Trophoblast cell (in vitro differentiated cells and primary cell): ENCODE data around the gene LIPI.
"Not testable (repeated sequence)": the region's sequence is repeated elsewhere in the genome, so short reads cannot be mapped to it uniquely, and the experiment has no call there.

Source experiments
- DNase-seq, 2 donors: peaks; one replicate each; pipeline ENCODE4 v3.0.0-alpha.2; 2016
- H2AFZ ChIP-seq: 2 replicates; pipeline ENCODE4 v1.6.1; 2013; ENCODE audit warnings: low read length, moderate library complexity, mild to moderate bottlenecking; ENCODE audit not compliant: insufficient read depth, poor library complexity
- H2AK5ac ChIP-seq: 2 replicates; pipeline ENCODE4 v1.6.1; 2013; ENCODE audit warnings: mild to moderate bottlenecking, low read length
- H2BK120ac ChIP-seq: 2 replicates; pipeline ENCODE4 v1.6.1; 2013; ENCODE audit warnings: low read length, mild to moderate bottlenecking, moderate library complexity; ENCODE audit not compliant: insufficient read depth, poor library complexity
- H2BK12ac ChIP-seq: 2 replicates; pipeline ENCODE4 v1.6.1; 2013; ENCODE audit warnings: mild to moderate bottlenecking, low read length, moderate library complexity
- H2BK5ac ChIP-seq: 2 replicates; pipeline ENCODE4 v1.6.1; 2013; ENCODE audit warnings: low read length, low read depth, moderate library complexity, mild to moderate bottlenecking; ENCODE audit not compliant: poor library complexity
- H3K14ac ChIP-seq: 2 replicates; pipeline ENCODE4 v1.6.1; 2013; ENCODE audit warnings: mild to moderate bottlenecking, low read length
- H3K18ac ChIP-seq: 2 replicates; pipeline ENCODE4 v1.6.1; 2013; ENCODE audit warnings: mild to moderate bottlenecking, low read length
- H3K23ac ChIP-seq: 2 replicates; pipeline ENCODE4 v1.6.1; 2013; ENCODE audit warnings: low read length
- H3K27ac ChIP-seq: 2 replicates; pipeline ENCODE4 v1.5.1; 2013; ENCODE audit warnings: low read depth, mild to moderate bottlenecking, inconsistent platforms, low read length, moderate library complexity
- H3K27me3 ChIP-seq: 2 replicates; pipeline ENCODE4 v1.6.1; 2013; ENCODE audit warnings: inconsistent platforms, mild to moderate bottlenecking, low read length, moderate library complexity; ENCODE audit not compliant: insufficient read depth
- H3K36me3 ChIP-seq, 2 experiments: 1 replicate in 1 of 2; 2 replicates in 1 of 2; pipeline ENCODE4 v1.6.1; 2013; ENCODE audit warnings: low read length in 2 of 2, mild to moderate bottlenecking in 2 of 2, moderate library complexity in 1 of 2; ENCODE audit not compliant: insufficient read depth in 2 of 2, control insufficient read depth in 1 of 2
- H3K4ac ChIP-seq: 2 replicates; pipeline ENCODE4 v1.6.1; 2013; ENCODE audit warnings: low read depth, mild to moderate bottlenecking, low read length, moderate library complexity
- H3K4me1 ChIP-seq, 2 experiments: 1 replicate in 1 of 2; 2 replicates in 1 of 2; pipeline ENCODE4 v1.6.1; 2013; ENCODE audit warnings: low read length in 2 of 2, mild to moderate bottlenecking in 2 of 2, moderate library complexity in 1 of 2; ENCODE audit not compliant: insufficient read depth in 2 of 2, control insufficient read depth in 1 of 2
- H3K4me2 ChIP-seq: 2 replicates; pipeline ENCODE4 v1.6.1; 2013; ENCODE audit warnings: inconsistent platforms, mild to moderate bottlenecking, low read length, moderate library complexity
- H3K4me3 ChIP-seq: 2 replicates; pipeline ENCODE4 v1.5.1; 2013; ENCODE audit warnings: mild to moderate bottlenecking, low read depth, low read length, inconsistent platforms
- H3K79me1 ChIP-seq: one replicate; pipeline ENCODE4 v1.6.1; 2013; ENCODE audit warnings: low read length
- H3K79me2 ChIP-seq: 2 replicates; pipeline ENCODE4 v1.6.1; 2013; ENCODE audit warnings: low read length, mild to moderate bottlenecking; ENCODE audit not compliant: control insufficient read depth, insufficient read depth, poor library complexity
- H3K9ac ChIP-seq: 2 replicates; pipeline ENCODE4 v1.6.1; 2013; ENCODE audit warnings: mild to moderate bottlenecking, low read length
- H3K9me3 ChIP-seq: 2 replicates; pipeline ENCODE4 v1.6.1; 2013; ENCODE audit warnings: low read depth, mild to moderate bottlenecking, control low read depth, inconsistent platforms, low read length; ENCODE audit not compliant: insufficient read depth
- H4K12ac ChIP-seq: 2 replicates; pipeline ENCODE4 v1.6.1; 2013; ENCODE audit warnings: low read depth, mild to moderate bottlenecking, low read length, moderate library complexity
- H4K8ac ChIP-seq: 2 replicates; pipeline ENCODE4 v1.6.1; 2013; ENCODE audit warnings: low read depth, mild to moderate bottlenecking, low read length, moderate library complexity
- H4K91ac ChIP-seq: one replicate; pipeline ENCODE4 v1.6.1; 2013; ENCODE audit warnings: low read depth, mild to moderate bottlenecking, low read length, moderate library complexity
- WGBS: extraction: QIAGEN DNeasy Blood & Tissue Kit; methylation state at CpG from one replicate; pipeline ENCODE4 v1.1.7; 2013; ENCODE audit warnings: missing lambda C conversion rate; ENCODE audit not compliant: insufficient read length, insufficient coverage; ENCODE audit errors: extremely low coverage; 5-methylcytosine and 5-hydroxymethylcytosine counted together

The LIPI gene

DNA sequence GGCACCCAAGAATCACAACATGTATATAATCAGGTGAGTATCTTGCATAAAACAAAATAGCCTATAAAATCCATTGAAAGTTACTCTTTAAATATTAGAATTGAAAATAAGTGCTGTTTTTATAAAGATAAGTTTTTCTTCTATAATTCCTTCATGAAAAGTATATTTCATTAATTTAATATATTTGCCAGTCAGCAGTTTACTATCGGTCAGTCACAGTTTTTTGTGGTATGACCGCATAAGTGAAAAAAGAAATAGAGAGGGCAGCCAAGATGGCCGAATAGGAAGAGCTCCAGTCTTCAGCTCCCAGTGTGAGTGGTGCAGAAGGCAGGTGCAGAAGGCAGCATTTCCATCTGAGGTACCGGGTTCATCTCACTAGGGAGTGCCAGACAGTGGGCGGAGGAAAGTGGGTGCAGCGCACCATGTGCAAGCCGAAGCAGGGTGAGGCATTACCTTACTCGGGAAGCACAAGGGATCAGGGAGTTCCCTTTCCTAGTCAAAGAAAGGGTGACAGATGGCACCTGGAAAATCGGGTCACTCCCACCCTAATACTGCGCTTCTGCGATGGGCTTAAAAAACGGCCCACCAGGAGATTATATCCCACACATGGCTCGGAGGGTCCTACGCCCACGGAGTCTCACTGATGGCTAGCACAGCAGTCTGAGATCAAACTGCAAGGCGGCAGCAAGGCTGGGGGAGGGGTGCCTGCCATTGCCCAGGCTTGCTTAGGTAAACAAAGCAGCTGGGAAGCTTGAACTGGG, 44.1 kb downstream of the LIPI start:
- H3K36me3 ChIP-seq, H3K79me2 ChIP-seq, H3K27me3 ChIP-seq, H2AK5ac ChIP-seq, DNase-seq, H3K9ac ChIP-seq, H3K18ac ChIP-seq, H2AFZ ChIP-seq, H3K9me3 ChIP-seq, H2BK120ac ChIP-seq, H3K23ac ChIP-seq, H3K4me3 ChIP-seq, H3K27ac ChIP-seq, H3K4me1 ChIP-seq, H4K91ac ChIP-seq, H2BK12ac ChIP-seq, H3K4me2 ChIP-seq, H3K4ac ChIP-seq, H3K79me1 ChIP-seq, H3K14ac ChIP-seq, H4K12ac ChIP-seq, H4K8ac ChIP-seq, H2BK5ac ChIP-seq: not testable (repeated sequence)
- no CpG with 5 or more reads among the region's 16 CpGs for WGBS

DNA sequence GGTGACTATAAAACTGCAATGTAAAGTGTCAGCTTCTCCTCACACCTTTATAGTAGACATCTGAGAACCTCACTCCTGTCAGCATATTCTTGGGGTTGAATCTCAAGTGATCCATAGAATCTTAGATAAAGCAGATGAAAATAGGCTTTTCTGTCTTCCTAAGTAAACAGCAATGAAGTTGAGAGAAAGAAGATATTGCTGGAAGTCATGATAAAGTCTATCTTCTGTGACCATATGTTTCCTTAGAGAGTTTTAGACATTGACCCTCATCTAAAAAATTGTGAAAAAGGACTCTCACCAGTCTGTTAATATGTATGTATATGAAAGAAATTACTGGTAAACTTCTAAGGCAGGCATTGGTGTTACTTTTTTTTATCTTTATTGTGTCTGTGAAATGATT, 66.8 kb downstream of the LIPI start:
- no peak for DNase-seq
- Histone ChIP-seq H3K14ac (no peak overlapping the region), H3K23ac (no peak overlapping the region), H2AK5ac (no peak overlapping the region), H3K79me1 (no peaks in the 10 kb centered on the region), H3K27ac (no peak overlapping the region), H2BK120ac (no peak overlapping the region), H3K36me3 (no peaks in the 10 kb centered on the region), H4K91ac (no peak overlapping the region), H2AFZ (no peak overlapping the region), H3K4me1 (no peaks in the 10 kb centered on the region), H3K9me3 (no peaks in the 10 kb centered on the region), H3K27me3 (no peaks in the 10 kb centered on the region), H3K4ac (no peak overlapping the region), H4K12ac (no peak overlapping the region), H3K79me2 (no peaks in the 10 kb centered on the region), H3K9ac (no peak overlapping the region), H3K4me2 (no peak overlapping the region), H3K4me3 (no peak overlapping the region), H4K8ac (no peak overlapping the region), H2BK12ac (no peak overlapping the region), H2BK5ac (no peak overlapping the region), H3K18ac (no peak overlapping the region)

DNA sequence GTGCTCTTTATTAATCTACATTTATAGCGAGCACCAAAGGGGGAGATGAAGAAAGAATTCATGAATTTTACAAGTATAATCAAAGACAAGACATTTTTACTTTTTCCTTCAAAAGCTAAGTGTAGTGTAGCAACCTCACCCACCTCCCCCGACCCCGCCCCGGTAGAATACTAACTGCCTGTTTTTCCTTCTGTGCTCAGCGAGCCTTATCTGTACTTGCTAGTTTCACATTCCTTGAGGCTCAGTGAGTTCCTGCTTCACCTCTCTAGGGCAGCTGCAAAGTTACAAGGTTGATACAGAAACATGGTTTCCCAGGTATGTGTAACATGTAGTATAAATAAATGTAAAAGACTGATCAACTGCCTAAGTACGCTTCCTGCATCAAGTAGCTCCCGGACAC, 86.5 kb downstream of the LIPI start:
- H3K4ac ChIP-seq = no peak overlapping the region
- no CpG with 5 or more reads among the region's 7 CpGs for WGBS
- H3K4me2 ChIP-seq = no peak overlapping the region
- H2BK5ac ChIP-seq = no peak overlapping the region
- no peak overlapping the region for H2BK12ac ChIP-seq
- H3K4me1 ChIP-seq = no peaks in the 10 kb centered on the region
- H3K27me3 ChIP-seq = no peaks in the 10 kb centered on the region
- H3K36me3 ChIP-seq = peaks cover 2% of the 10 kb centered on the region in 2 experiments
- no peak overlapping the region for H2AFZ ChIP-seq
- no peak overlapping the region for H3K9ac ChIP-seq
- no peak overlapping the region for H3K23ac ChIP-seq
- H4K91ac ChIP-seq = no peak overlapping the region
- H3K9me3 ChIP-seq = peaks cover 8% of the 10 kb centered on the region
- H3K79me1 ChIP-seq = no peaks in the 10 kb centered on the region
- no peak overlapping the region for H3K27ac ChIP-seq
- no peak overlapping the region for H4K12ac ChIP-seq
- no peak overlapping the region for H3K14ac ChIP-seq
- no peaks in the 10 kb centered on the region for H3K79me2 ChIP-seq
- no peak overlapping the region for H3K4me3 ChIP-seq
- no peak overlapping the region for H2BK120ac ChIP-seq
- no peak overlapping the region for H4K8ac ChIP-seq
- no peak for DNase-seq
- H3K18ac ChIP-seq = no peak overlapping the region
- H2AK5ac ChIP-seq = no peak overlapping the region

DNA sequence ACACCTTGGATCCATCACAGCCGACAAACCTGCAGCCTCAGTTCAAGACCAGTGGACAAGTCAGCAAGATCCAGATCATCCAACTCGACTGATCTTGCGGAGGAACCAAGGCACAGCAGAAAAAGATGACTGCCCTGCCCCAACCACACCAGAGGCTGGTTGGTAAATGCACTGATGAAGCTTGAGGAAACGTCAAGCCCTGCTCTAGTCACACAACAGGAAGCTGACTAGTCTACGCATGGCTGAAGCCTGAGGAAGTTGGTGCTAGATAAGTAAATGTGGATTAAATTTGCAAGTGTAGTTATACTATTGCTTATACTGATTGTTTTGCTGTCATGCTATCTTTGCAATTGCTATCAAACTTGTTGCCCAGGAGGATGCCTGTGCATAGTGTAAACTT, 89.0 kb downstream of the LIPI start:
- Histone ChIP-seq H2BK12ac (no peak overlapping the region), H2AK5ac (no peak overlapping the region), H3K27ac (no peak overlapping the region), H3K9me3 (peaks cover 8% of the 10 kb centered on the region), H3K36me3 (peaks cover 2% of the 10 kb centered on the region in 2 experiments), H4K91ac (no peak overlapping the region), H2AFZ (no peak overlapping the region), H3K4me2 (no peak overlapping the region), H3K79me2 (no peaks in the 10 kb centered on the region), H3K4me3 (no peak overlapping the region), H3K14ac (no peak overlapping the region), H4K8ac (no peak overlapping the region), H3K4me1 (peaks cover 0 to 2% of the 10 kb centered on the region in 2 experiments), H4K12ac (no peak overlapping the region), H3K9ac (no peak overlapping the region), H3K23ac (no peak overlapping the region), H2BK120ac (no peak overlapping the region), H3K79me1 (no peaks in the 10 kb centered on the region), H3K4ac (no peak overlapping the region), H3K27me3 (no peaks in the 10 kb centered on the region), H3K18ac (no peak overlapping the region), H2BK5ac (no peak overlapping the region)
- DNase-seq = no peak
- WGBS = no CpG with 5 or more reads among the region's 5 CpGs
